CMK (cell line): Measurements from ENCODE around the gene SRPK2.
"Not testable (repeated sequence)": the region's sequence is repeated elsewhere in the genome, so short reads cannot be mapped to it uniquely, and the experiment has no call there.

Experiments
- DNase-seq: peaks from one replicate; pipeline ENCODE4 v3.0.0-alpha.2; 2010; ENCODE audit warnings: low read depth

The SRPK2 gene

GRCh38 chr7:105224884-105225651, 163.7 kb downstream of the SRPK2 start:
- DNase-seq = no peak

GRCh38 chr7:105222953-105223352, 165.8 kb downstream of the SRPK2 start:
- no peak for DNase-seq

GRCh38 chr7:105219771-105220160, 169.0 kb downstream of the SRPK2 start:
- DNase-seq = no peak

GRCh38 chr7:105218939-105219770, 169.6 kb downstream of the SRPK2 start:
- no peak for DNase-seq

GRCh38 chr7:105218215-105218614, 170.5 kb downstream of the SRPK2 start:
- DNase-seq = no peak

GRCh38 chr7:105216786-105217185, 171.9 kb downstream of the SRPK2 start:
- no peak for DNase-seq

- DNase-seq = no peak
Observed at GRCh38 chr7:105215821-105216220, 172.9 kb downstream of the SRPK2 start.

GRCh38 chr7:105215182-105215581, 173.5 kb downstream of the SRPK2 start:
- no peak for DNase-seq

- DNase-seq = no peak
Observed at GRCh38 chr7:105213611-105214010, 175.1 kb downstream of the SRPK2 start.

- no peak for DNase-seq
Observed at GRCh38 chr7:105212212-105212611, 176.5 kb downstream of the SRPK2 start.

- no peak for DNase-seq
Observed at GRCh38 chr7:105210721-105211205, 178.0 kb downstream of the SRPK2 start.

- no peak for DNase-seq
Observed at GRCh38 chr7:105209870-105210269, 178.9 kb downstream of the SRPK2 start.

- DNase-seq = no peak
Observed at GRCh38 chr7:105209433-105209832, 179.3 kb downstream of the SRPK2 start.

GRCh38 chr7:105206985-105207384, 181.7 kb downstream of the SRPK2 start:
- DNase-seq = no peak

GRCh38 chr7:105205592-105206237, 183.0 kb downstream of the SRPK2 start:
- no peak for DNase-seq

GRCh38 chr7:105204953-105205352, 183.8 kb downstream of the SRPK2 start:
- DNase-seq = no peak

- DNase-seq = no peak
Observed at GRCh38 chr7:105204520-105204919, 184.2 kb downstream of the SRPK2 start.

- no peak for DNase-seq
Observed at GRCh38 chr7:105202616-105203015, 186.1 kb downstream of the SRPK2 start.

GRCh38 chr7:105199386-105199785, 189.3 kb downstream of the SRPK2 start:
- no peak for DNase-seq

GRCh38 chr7:105198223-105198622, 190.5 kb downstream of the SRPK2 start:
- DNase-seq = no peak

- DNase-seq = no peak
Observed at GRCh38 chr7:105196473-105196872, 192.2 kb downstream of the SRPK2 start.

GRCh38 chr7:105195891-105196290, 192.8 kb downstream of the SRPK2 start:
- no peak for DNase-seq

GRCh38 chr7:105194959-105195358, 193.8 kb downstream of the SRPK2 start:
- DNase-seq = not testable (repeated sequence)
